Right lobe of liver (tissue), 4 donors: ENCODE results near the gene MARVELD1.

ENCODE experiments used
- CTCF ChIP-seq, 4 donors: fragments of 200-600 bp in 3 of 4; fragments of 450-650 bp in 1 of 4; IDR thresholded peaks; one replicate each; pipeline versions ENCODE4 v1.5.1 to v1.8.0; 2016 to 2022; ENCODE audit warnings: antibody characterized with exemption in 4 of 4, mild to moderate bottlenecking in 2 of 4
- POLR2A ChIP-seq: fragments of 450-650 bp; IDR thresholded peaks from one replicate; pipeline ENCODE4 v1.6.1; 2017; ENCODE audit warnings: antibody characterized with exemption, mild to moderate bottlenecking
- donor health status: DM: no; HTN: no; CAD: no.
- donor health status: DM: no; HTN: no; CAD: no.
- donor health status: DM: no; HTN: yes; CAD: no.

GRCh38 chr10:97708167-97708566, 5.4 kb upstream of the MARVELD1 start:
- no peak for TF ChIP-seq POLR2A
- TF ChIP-seq CTCF (IDR thresholded peaks at IDR 0.05), result no peak
